SU-DHL-6 (cell line): ENCODE results near the gene STPG3.

Experiments used
- CTCF ChIP-seq: fragments of 200-600 bp; sonication (generic); IDR thresholded peaks from one replicate; pipeline ENCODE4 v1.5.1; 2017; ENCODE audit warnings: antibody characterized with exemption, mild to moderate bottlenecking, low read length, moderate library complexity; ENCODE audit not compliant: insufficient read depth, poor library complexity, severe bottlenecking
- EZH2phosphoT487 ChIP-seq: fragments of 200-600 bp; sonication (generic), shearing (Covaris generic); conservative IDR thresholded peaks from 2 replicates; pipeline ENCODE4 v1.6.1; 2018; ENCODE audit warnings: mild to moderate bottlenecking, antibody characterized with exemption, low read length, moderate library complexity, mixed read lengths

- no peak for TF ChIP-seq CTCF
- TF ChIP-seq EZH2phosphoT487: no peak
Observed at GRCh38 chr9:137256362-137256761, 5.3 kb downstream of the STPG3 start.
